ENCODE data around the gene LINGO3.

GRCh38 chr19:2259336-2259735 is 48.6 kb downstream of the LINGO3 start:
- TF ChIP-seq CTCF (IDR thresholded peaks at IDR 0.05) (no peak), POLR2A (IDR thresholded peaks at IDR 0.05) (no peak)
